ENCODE measurements around the gene ADAMTSL2.

Gene ADAMTSL2

GRCh38 chr9:133509179-133510083 lies 25.1 kb upstream of the ADAMTSL2 start:
- Histone ChIP-seq H3K4me3 (replicated peaks; ENCODE audit: insufficient read depth, low read length) (no peak overlapping the region), H3K27me3 (ENCODE audit: insufficient read depth, poor library complexity, severe bottlenecking) (peaks cover 13% of the 10 kb centered on the region), H3K27ac (replicated peaks) (no peak overlapping the region)
- no peak for DNase-seq (ENCODE audit: low read depth in 1 of 2, low spot score in 1 of 2)
- TF ChIP-seq SPI1 (IDR thresholded peaks at IDR 0.05; ENCODE audit: borderline replicate concordance, low read depth) (no peak), GABPA (IDR thresholded peaks at IDR 0.05; ENCODE audit: low read depth) (no peak), POLR2AphosphoS5 (IDR thresholded peaks at IDR 0.05; ENCODE audit: low read depth) (no peak), CTCF (IDR thresholded peaks at IDR 0.05; ENCODE audit: insufficient read depth, low read length) (no peak), REST (IDR thresholded peaks at IDR 0.05; ENCODE audit: insufficient replicate concordance, low read depth) (no peak)

- Histone ChIP-seq H3K27ac (replicated peaks) (no peak overlapping the region), H3K4me3 (replicated peaks; ENCODE audit: insufficient read depth, low read length) (no peak overlapping the region), H3K27me3 (ENCODE audit: insufficient read depth, poor library complexity, severe bottlenecking) (peaks cover 15% of the 10 kb centered on the region)
- TF ChIP-seq CTCF (IDR thresholded peaks at IDR 0.05; ENCODE audit: insufficient read depth, low read length) (no peak), POLR2AphosphoS5 (IDR thresholded peaks at IDR 0.05; ENCODE audit: low read depth) (no peak), GABPA (IDR thresholded peaks at IDR 0.05; ENCODE audit: low read depth) (no peak), SPI1 (IDR thresholded peaks at IDR 0.05; ENCODE audit: borderline replicate concordance, low read depth) (no peak), REST (IDR thresholded peaks at IDR 0.05; ENCODE audit: insufficient replicate concordance, low read depth) (no peak)
- no peak for DNase-seq (ENCODE audit: low read depth in 1 of 2, low spot score in 1 of 2)
These were observed 23.5 kb upstream of the ADAMTSL2 start for GRCh38 chr9:133510926-133511505.

GRCh38 chr9:133511607-133512006 lies 22.9 kb upstream of the ADAMTSL2 start:
- TF ChIP-seq CTCF (IDR thresholded peaks at IDR 0.05; ENCODE audit: insufficient read depth, low read length), result no peak
- no peak for TF ChIP-seq REST (IDR thresholded peaks at IDR 0.05; ENCODE audit: insufficient replicate concordance, low read depth)
- TF ChIP-seq SPI1 (IDR thresholded peaks at IDR 0.05; ENCODE audit: borderline replicate concordance, low read depth), result no peak
- TF ChIP-seq POLR2AphosphoS5 (IDR thresholded peaks at IDR 0.05; ENCODE audit: low read depth), result no peak
- TF ChIP-seq GABPA (IDR thresholded peaks at IDR 0.05; ENCODE audit: low read depth), result no peak
- H3K27me3 ChIP-seq (ENCODE audit: insufficient read depth, poor library complexity, severe bottlenecking), result peaks cover 15% of the 10 kb centered on the region
- H3K27ac ChIP-seq (replicated peaks), result no peak overlapping the region
- DNase-seq (ENCODE audit: low read depth in 1 of 2, low spot score in 1 of 2), result no peak
- no peak overlapping the region for H3K4me3 ChIP-seq (replicated peaks; ENCODE audit: insufficient read depth, low read length)

All from HL-60 (cell line).